MM.1S (cell line): ENCODE measurements around the gene CDK16.

ENCODE experiments used
- DNase-seq: peaks from one replicate; pipeline ENCODE4 v3.0.0-alpha.2; 2015
- H2AFZ ChIP-seq: fragments of 300-600 bp; sonication (generic); 2 replicates; pipeline ENCODE4 v1.6.0; 2016; ENCODE audit warnings: antibody characterized with exemption, low read length
- H3F3A ChIP-seq: fragments of 300-600 bp; sonication (generic); 2 replicates; pipeline ENCODE4 v1.6.1; 2016; ENCODE audit warnings: mild to moderate bottlenecking, antibody characterized with exemption, low read length, moderate library complexity, mixed read lengths; ENCODE audit not compliant: insufficient read depth
- H3K27ac ChIP-seq: fragments of 300-600 bp; sonication (generic); 2 replicates; pipeline ENCODE4 v1.5.1; 2016; ENCODE audit warnings: mild to moderate bottlenecking, low read length
- H3K27me3 ChIP-seq: fragments of 300-600 bp; sonication (generic); replicated peaks from 2 replicates; pipeline ENCODE4 v1.6.0; 2016; ENCODE audit warnings: low read length; ENCODE audit not compliant: insufficient read depth
- H3K36me3 ChIP-seq: fragments of 300-600 bp; sonication (generic); replicated peaks from 2 replicates; pipeline ENCODE4 v1.6.1; 2016; ENCODE audit warnings: mild to moderate bottlenecking, low read length, mixed read lengths; ENCODE audit not compliant: insufficient read depth
- H3K4me1 ChIP-seq: fragments of 300-600 bp; sonication (generic); 2 replicates; pipeline ENCODE4 v1.6.1; 2016; ENCODE audit warnings: low read length, mixed read lengths
- H3K4me2 ChIP-seq: fragments of 300-600 bp; sonication (generic); 2 replicates; pipeline ENCODE4 v1.6.0; 2016; ENCODE audit warnings: low read depth, low read length
- H3K4me3 ChIP-seq: fragments of 300-600 bp; sonication (generic); 2 replicates; pipeline ENCODE4 v1.5.1; 2016; ENCODE audit warnings: low read length, mixed read lengths
- H3K79me2 ChIP-seq: fragments of 300-600 bp; sonication (generic); 2 replicates; pipeline ENCODE4 v1.6.1; 2016; ENCODE audit warnings: mixed run types, low read length, mixed read lengths
- H3K9ac ChIP-seq: fragments of 300-600 bp; sonication (generic); 2 replicates; pipeline ENCODE4 v1.6.1; 2016; ENCODE audit warnings: low read length, mixed read lengths
- H3K9me2 ChIP-seq: fragments of 300-600 bp; sonication (generic); replicated peaks from 2 replicates; pipeline ENCODE4 v1.6.1; 2016; ENCODE audit warnings: mild to moderate bottlenecking, low read length, mixed read lengths; ENCODE audit not compliant: insufficient read depth
- H3K9me3 ChIP-seq: fragments of 300-600 bp; sonication (generic); replicated peaks from 2 replicates; pipeline ENCODE4 v1.6.1; 2016; ENCODE audit warnings: mild to moderate bottlenecking, low read length, mixed read lengths; ENCODE audit not compliant: insufficient read depth
- H4K20me1 ChIP-seq: fragments of 300-600 bp; sonication (generic); 2 replicates; pipeline ENCODE4 v1.6.1; 2016; ENCODE audit warnings: mild to moderate bottlenecking, low read length, moderate library complexity, mixed read lengths; ENCODE audit not compliant: insufficient read depth
- EZH2 ChIP-seq: fragments of 300-600 bp; sonication (generic); optimal IDR thresholded peaks from 2 replicates; pipeline ENCODE3; 2017; ENCODE audit warnings: low read depth, mild to moderate bottlenecking, antibody characterized with exemption, low read length, mixed read lengths
- EZH2phosphoT487 ChIP-seq: fragments of 300-600 bp; sonication (generic); IDR thresholded peaks from 2 replicates; pipeline ENCODE4 v1.6.1; 2018; ENCODE audit warnings: antibody characterized with exemption, low read length
- TF ChIP-seq, protein P1 (sequence below): fragments of 300-600 bp; sonication (generic); IDR thresholded peaks from 2 replicates; pipeline ENCODE4 v1.5.1; 2016; ENCODE audit warnings: antibody characterized with exemption, low read length, mixed read lengths

The CDK16 gene

DNA sequence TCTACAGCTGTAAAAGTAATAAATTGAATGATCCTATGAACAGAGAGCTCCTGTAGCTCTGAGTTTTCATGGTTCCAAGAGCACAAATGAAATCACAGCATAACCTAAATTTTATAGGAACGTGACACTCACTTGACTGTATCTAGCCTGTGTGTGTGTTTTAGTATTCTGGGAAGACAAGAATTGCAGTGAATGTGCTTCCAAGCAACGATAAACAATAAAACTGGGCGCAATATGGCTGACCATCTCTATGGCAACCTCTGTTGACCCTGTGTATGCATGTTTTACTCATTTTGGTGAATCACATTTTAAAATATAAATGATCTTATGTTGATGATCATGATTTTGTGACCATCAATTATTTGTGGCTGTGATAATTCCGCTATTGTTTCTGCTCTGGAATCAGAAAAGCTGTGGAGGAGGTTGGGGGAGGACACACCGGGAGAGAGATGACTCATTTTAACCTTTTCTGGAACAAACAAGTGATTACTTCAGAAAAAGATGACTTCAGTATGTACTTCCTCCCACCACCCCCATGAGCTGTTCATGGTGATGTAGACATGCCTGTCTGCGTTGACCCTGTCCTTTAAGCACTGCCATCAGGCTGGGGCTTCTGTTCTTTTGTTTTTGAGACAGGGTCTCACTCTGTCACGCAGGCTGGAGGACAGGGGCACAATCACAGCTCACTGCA is 46.1 kb downstream of the CDK16 start:
- Histone ChIP-seq H3K9ac (no peak overlapping the region), H3K9me3 (no peaks in the 10 kb centered on the region), H3K27me3 (no peaks in the 10 kb centered on the region), H3K4me1 (no peaks in the 10 kb centered on the region), H3K36me3 (no peaks in the 10 kb centered on the region), H3K27ac (no peak overlapping the region), H3K4me3 (no peak overlapping the region), H3K4me2 (no peak overlapping the region), H4K20me1 (no peaks in the 10 kb centered on the region), H2AFZ (no peak overlapping the region), H3K79me2 (no peaks in the 10 kb centered on the region), H3K9me2 (no peaks in the 10 kb centered on the region), H3F3A (no peaks in the 10 kb centered on the region)
- TF ChIP-seq EZH2phosphoT487, result no peak
- no peak for DNase-seq

DNA sequence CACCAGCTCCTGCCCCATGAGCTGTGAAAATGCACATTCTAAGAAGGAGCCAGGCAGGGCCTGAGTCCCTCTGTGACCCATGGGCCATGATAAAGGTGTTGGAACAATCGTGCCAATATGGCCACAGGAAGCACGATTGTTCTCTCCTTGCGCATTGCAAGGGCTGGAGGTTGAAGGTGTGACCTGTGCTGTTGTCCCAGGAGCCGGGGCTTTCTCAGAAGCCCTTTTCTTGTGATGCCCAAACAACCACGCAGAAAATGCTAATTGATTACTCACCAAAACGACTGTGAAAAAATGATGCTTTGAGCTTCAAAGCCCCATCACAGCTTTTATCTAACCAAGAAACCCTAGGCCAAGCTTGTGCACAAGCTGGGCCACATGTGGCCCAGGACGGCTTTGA is 48.2 kb downstream of the CDK16 start:
- no peaks in the 10 kb centered on the region for H3K4me1 ChIP-seq
- H4K20me1 ChIP-seq, result no peaks in the 10 kb centered on the region
- H3K9me3 ChIP-seq, result no peaks in the 10 kb centered on the region
- no peak overlapping the region for H3K4me3 ChIP-seq
- H3K27ac ChIP-seq, result no peak overlapping the region
- no peak overlapping the region for H2AFZ ChIP-seq
- no peaks in the 10 kb centered on the region for H3F3A ChIP-seq
- TF ChIP-seq EZH2phosphoT487, result no peak
- TF ChIP-seq, protein P1, sequence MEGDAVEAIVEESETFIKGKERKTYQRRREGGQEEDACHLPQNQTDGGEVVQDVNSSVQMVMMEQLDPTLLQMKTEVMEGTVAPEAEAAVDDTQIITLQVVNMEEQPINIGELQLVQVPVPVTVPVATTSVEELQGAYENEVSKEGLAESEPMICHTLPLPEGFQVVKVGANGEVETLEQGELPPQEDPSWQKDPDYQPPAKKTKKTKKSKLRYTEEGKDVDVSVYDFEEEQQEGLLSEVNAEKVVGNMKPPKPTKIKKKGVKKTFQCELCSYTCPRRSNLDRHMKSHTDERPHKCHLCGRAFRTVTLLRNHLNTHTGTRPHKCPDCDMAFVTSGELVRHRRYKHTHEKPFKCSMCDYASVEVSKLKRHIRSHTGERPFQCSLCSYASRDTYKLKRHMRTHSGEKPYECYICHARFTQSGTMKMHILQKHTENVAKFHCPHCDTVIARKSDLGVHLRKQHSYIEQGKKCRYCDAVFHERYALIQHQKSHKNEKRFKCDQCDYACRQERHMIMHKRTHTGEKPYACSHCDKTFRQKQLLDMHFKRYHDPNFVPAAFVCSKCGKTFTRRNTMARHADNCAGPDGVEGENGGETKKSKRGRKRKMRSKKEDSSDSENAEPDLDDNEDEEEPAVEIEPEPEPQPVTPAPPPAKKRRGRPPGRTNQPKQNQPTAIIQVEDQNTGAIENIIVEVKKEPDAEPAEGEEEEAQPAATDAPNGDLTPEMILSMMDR, result no peak
- TF ChIP-seq EZH2, result no peak
- H3K4me2 ChIP-seq, result no peak overlapping the region
- H3K27me3 ChIP-seq, result no peaks in the 10 kb centered on the region
- no peaks in the 10 kb centered on the region for H3K36me3 ChIP-seq
- no peaks in the 10 kb centered on the region for H3K9me2 ChIP-seq
- H3K79me2 ChIP-seq, result no peaks in the 10 kb centered on the region
- no peak overlapping the region for H3K9ac ChIP-seq
- no peak for DNase-seq

DNA sequence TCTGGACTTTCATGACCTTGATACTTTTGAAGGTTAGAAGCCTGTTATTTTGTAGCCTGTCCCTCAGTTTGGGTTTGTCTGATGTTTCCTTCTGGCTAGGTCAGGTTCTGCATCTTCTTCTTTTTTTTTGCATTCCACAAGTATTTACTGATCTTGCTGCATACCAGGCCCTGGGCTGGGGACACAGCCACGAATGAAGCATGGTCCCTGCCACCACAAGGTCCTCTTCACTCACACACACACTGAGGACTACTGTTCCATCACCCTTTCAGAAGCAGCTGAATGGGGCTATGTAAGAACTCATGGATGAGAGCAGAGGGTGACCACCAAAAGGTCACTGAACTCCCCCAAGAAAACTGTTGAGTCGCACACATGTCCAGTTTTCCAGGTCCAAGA is 53.5 kb downstream of the CDK16 start:
- TF ChIP-seq, protein P1, result no peak
- TF ChIP-seq EZH2phosphoT487, result no peak
- no peak for TF ChIP-seq EZH2
- Histone ChIP-seq H3K79me2 (no peaks in the 10 kb centered on the region), H3K27ac (no peak overlapping the region), H3K4me3 (no peak overlapping the region), H4K20me1 (no peaks in the 10 kb centered on the region), H3K9me2 (no peaks in the 10 kb centered on the region), H3K4me2 (no peak overlapping the region), H3K36me3 (no peaks in the 10 kb centered on the region), H3F3A (no peaks in the 10 kb centered on the region), H2AFZ (no peak overlapping the region), H3K9ac (no peak overlapping the region), H3K4me1 (no peaks in the 10 kb centered on the region), H3K27me3 (no peaks in the 10 kb centered on the region), H3K9me3 (no peaks in the 10 kb centered on the region)
- DNase-seq, result no peak

DNA sequence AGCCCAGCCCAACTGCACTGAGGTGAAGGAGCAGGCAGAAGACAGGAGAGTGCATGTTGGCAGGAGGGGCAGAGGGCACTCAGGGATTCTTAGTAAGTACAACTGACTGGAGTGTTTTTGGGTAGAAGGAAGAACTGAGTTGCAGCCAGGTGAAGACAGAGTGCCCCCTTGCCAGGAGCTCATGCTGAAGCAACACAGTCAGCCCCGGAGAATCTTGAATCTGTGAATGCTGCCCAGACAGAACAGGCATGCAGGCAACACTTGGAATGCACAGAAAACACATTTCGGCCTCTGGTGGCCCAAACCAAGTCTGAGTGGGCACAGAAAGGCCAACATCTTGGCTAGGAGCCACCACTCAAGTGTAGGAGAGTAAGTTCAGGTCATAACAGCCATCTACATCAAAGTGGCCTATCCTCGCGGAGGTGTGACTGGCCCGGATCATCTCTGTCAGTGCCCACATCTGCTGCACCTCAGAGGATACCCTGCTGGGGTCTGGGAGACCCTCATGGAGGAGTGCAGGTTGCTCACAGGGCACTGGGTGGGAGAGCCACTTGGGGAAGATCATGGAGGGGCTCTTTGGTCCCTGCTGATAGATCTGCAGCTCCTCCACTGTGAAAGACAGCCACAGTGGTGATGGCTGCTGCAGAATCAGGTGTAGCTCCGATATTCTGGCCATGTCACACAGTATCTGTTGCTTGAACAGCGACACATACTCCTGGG is 54.7 kb downstream of the CDK16 start:
- Histone ChIP-seq H3K4me1 (no peaks in the 10 kb centered on the region), H3K27ac (no peak overlapping the region)
- DNase-seq, result no peak

More for the DNA sequence above, 54.7 kb downstream of the CDK16 start:
- H3K27me3 ChIP-seq, result no peaks in the 10 kb centered on the region
- no peaks in the 10 kb centered on the region for H3K79me2 ChIP-seq
- H3K9ac ChIP-seq, result no peak overlapping the region
- no peak overlapping the region for H2AFZ ChIP-seq
- H3K4me3 ChIP-seq, result no peak overlapping the region
- no peak overlapping the region for H3K4me2 ChIP-seq
- no peaks in the 10 kb centered on the region for H3F3A ChIP-seq
- no peak for TF ChIP-seq EZH2
- TF ChIP-seq, protein P1, result no peak
- no peak for TF ChIP-seq EZH2phosphoT487
- no peaks in the 10 kb centered on the region for H3K9me2 ChIP-seq
- H3K9me3 ChIP-seq, result no peaks in the 10 kb centered on the region
- H3K36me3 ChIP-seq, result no peaks in the 10 kb centered on the region
- H4K20me1 ChIP-seq, result no peaks in the 10 kb centered on the region
